Retinal pigment epithelial cell (primary cell): ENCODE data around the gene CCDC141.
"Not testable (repeated sequence)": the region's sequence is repeated elsewhere in the genome, so short reads cannot be mapped to it uniquely, and the experiment has no call there.

Experiments used
- DNase-seq: peaks from one replicate; pipeline ENCODE4 v3.0.0-alpha.2; 2010; ENCODE audit warnings: low read depth
- H3K4me3 ChIP-seq: 2 replicates; pipeline ENCODE4 v1.5.1; 2011; ENCODE audit warnings: mild to moderate bottlenecking, low read length, control low read depth, moderate library complexity
- TF ChIP-seq, protein P1 (sequence below): conservative IDR thresholded peaks from 2 replicates; pipeline ENCODE4 v1.5.1; 2011; ENCODE audit warnings: low read depth, low read length, control low read depth, inconsistent platforms

The CCDC141 gene

DNA sequence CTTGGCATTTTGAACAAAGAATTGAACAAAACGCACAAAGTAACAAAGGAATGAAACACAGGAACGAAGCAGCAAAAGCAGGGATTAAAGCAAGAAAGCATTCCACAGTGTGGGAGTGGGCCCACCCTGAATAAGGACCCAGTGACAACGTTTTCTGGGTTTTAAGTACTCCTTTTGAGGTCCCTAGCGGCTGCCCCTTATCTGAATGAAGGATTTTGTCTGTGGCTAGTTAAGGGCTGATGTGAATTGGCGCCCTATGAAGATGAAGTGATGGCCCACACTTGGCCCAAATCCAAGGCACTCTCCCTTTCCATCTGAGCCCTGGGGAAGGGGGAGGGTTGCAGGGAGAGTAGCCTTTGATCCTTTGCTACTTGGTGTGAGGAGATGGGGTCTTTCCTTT, 7.8 kb upstream of the CCDC141 start:
- TF ChIP-seq, protein P1, sequence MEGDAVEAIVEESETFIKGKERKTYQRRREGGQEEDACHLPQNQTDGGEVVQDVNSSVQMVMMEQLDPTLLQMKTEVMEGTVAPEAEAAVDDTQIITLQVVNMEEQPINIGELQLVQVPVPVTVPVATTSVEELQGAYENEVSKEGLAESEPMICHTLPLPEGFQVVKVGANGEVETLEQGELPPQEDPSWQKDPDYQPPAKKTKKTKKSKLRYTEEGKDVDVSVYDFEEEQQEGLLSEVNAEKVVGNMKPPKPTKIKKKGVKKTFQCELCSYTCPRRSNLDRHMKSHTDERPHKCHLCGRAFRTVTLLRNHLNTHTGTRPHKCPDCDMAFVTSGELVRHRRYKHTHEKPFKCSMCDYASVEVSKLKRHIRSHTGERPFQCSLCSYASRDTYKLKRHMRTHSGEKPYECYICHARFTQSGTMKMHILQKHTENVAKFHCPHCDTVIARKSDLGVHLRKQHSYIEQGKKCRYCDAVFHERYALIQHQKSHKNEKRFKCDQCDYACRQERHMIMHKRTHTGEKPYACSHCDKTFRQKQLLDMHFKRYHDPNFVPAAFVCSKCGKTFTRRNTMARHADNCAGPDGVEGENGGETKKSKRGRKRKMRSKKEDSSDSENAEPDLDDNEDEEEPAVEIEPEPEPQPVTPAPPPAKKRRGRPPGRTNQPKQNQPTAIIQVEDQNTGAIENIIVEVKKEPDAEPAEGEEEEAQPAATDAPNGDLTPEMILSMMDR = no peak
- DNase-seq = no peak
- no peak overlapping the region for H3K4me3 ChIP-seq

DNA sequence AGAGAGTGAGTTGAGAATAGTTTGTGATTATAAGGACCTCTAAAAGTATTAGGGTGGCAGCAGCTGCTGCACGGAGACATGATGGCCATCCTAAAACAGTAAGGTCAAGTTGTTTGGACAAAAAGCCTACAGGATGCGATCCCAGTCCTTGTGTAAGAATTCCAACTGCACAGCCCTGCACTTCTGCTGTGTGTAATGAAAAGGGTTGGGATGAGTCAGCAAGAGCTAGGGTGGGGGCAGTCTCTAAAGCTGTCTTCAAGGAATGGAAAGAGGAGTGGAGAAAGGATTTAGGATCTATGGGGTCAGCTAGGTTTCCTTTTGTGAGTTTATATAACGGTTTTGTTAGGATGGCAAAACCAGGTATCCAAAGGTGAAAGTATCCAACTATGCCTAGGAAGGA, 3.6 kb upstream of the CCDC141 start:
- H3K4me3 ChIP-seq, DNase-seq: not testable (repeated sequence)

DNA sequence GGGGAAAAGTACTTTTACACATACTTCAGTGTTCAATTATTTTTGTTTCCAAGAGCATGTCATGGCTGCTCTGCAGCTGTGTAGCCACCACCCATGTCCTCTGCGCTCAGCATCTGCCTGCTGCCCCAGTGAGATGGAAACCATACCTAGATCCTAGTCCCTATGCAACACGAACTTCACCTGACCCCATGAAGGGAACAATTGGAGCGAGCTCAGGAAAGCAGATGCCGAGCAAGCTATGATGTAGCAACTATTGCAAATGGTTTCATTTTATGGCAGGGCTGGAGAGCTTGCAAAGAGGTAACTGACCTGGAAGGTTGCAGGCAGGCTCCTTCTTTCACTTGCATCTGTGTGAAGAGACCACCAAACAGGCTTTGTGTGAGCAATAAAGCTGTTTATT, 1.3 kb upstream of the CCDC141 start:
- TF ChIP-seq, protein P1 = no peak
- no peak for DNase-seq
- H3K4me3 ChIP-seq = no peak overlapping the region

DNA sequence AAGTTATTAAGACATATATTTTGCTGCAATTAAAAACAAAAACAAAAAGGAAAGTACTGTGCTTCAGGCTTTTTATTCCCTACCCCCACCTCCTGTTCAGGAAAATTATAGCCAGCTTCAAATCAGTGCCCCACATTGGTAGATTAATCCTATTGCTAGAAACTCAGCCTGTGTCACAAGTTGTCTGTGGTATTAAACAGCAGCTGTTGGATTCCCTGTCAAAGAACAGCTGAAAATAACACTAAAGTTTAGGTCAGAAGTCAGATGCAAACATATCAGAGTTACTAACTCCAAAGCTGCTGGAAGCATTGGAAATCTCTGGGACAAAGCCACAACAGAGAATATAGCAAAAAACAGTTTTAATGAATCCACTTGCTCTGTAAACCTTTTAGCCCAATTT, 818 bp upstream of the CCDC141 start:
- no peak overlapping the region for H3K4me3 ChIP-seq
- TF ChIP-seq, protein P1 = no peak
- peak; percentile 55 for DNase-seq

DNA sequence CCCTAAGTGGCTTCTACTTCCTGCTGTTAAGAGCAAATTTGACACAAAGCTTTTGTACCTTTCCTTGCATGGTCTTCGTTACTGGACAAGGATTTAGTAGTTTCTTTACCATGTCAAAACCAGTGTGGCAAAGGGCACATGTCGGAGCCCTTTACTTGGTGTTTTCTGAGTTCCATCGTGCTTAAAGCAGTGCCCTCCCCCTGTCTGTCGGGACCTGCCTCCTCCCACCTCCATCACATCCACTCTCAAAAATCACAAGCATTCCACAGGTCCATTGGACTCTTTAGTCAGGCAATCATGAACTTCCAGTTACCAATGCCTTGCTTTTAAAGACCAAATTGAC, 763 bp downstream of the CCDC141 start:
- H3K4me3 ChIP-seq = no peak overlapping the region
- DNase-seq = no peak
- TF ChIP-seq, protein P1 = no peak

DNA sequence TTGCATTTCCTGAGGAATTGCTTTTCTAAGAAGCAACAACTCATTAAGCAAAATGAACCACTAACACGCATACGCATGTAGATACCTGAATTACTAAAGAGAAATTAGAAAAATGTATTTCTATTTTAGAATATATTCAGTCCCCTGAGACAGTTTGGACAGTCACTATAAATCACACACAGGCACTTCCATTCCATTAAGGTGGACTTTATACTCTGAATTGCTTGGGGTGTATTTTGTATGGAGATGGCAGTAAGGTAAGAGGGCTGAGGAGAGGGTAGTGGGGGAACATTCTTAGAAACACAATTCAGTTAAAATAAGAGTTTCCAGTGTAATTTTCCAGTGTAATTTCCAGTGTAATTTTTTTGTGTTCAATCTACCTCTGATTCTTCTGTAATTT, 1.8 kb downstream of the CCDC141 start:
- no peak overlapping the region for H3K4me3 ChIP-seq
- no peak for DNase-seq
- TF ChIP-seq, protein P1 = no peak

DNA sequence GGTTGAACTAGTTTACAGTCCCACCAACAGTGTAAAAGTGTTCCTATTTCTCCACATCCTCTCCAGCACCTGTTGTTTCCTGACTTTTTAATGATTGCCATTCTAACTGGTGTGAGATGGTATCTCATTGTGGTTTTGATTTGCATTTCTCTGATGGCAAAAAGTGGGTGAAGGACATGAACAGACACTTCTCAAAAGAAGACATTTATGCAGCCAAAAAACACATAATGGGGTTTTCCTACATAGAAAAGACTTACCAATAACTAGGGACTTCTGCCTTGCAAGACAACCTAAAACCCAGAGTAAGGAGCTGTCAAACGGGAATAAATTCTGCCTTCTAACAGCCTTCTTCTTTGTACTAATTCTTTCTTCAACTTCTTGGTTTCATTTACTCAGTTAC, 4.3 kb downstream of the CCDC141 start:
- not testable (repeated sequence) for DNase-seq, H3K4me3 ChIP-seq

DNA sequence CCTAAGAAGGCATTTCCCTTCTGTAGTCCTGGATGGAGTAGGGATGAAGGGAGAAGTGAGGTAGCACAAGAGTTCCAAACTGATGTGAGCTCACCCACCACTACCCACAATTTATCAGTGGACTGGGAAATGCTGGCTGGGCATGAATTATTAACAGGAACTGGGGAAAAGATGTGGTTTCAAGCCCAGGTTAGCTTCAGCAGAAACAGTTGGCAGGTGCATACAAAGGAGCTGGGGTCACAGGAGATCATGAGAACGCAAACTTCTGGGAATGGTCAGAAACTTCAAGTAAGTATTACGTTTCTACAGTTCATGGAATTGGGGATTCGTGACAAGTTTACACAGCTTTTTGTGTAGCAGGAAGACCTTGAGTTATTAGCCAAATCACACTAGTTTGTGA, 5.4 kb downstream of the CCDC141 start:
- no peak overlapping the region for H3K4me3 ChIP-seq
- no peak for DNase-seq
- TF ChIP-seq, protein P1 = no peak
